Measurements from ENCODE around the gene POU2F2.
"Not testable (repeated sequence)": the region's sequence is repeated elsewhere in the genome, so short reads cannot be mapped to it uniquely, and the experiment has no call there.

Gene POU2F2

GRCh38 chr19:42059196-42059595 is 73.0 kb downstream of the POU2F2 start:
- DNase-seq (ENCODE audit: low read depth in 2 of 2) = no peak

DNA sequence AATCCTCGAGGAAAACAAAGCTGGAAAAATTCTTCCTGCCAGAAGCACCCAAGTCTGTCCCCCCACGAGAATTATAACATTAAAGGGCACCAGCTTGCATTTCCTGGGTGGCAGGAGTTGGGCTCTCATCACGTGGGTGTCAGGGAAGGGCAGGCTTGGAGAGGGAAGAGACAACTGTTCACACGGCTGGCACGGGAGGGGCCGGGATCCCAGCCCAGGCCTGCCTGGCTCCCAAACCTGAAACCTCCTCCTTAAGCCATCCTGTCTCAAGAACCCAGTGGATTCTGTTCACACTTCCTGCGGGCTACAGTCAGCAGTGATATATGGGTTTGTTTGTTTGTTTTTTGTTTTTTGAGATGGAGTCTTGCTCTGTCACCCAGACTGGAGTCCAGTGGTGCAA is 74.4 kb downstream of the POU2F2 start:
- no peak for DNase-seq (ENCODE audit: low read depth in 2 of 2)

GRCh38 chr19:42054205-42054604 is 78.0 kb downstream of the POU2F2 start:
- DNase-seq (ENCODE audit: low read depth in 2 of 2) = no peak

DNA sequence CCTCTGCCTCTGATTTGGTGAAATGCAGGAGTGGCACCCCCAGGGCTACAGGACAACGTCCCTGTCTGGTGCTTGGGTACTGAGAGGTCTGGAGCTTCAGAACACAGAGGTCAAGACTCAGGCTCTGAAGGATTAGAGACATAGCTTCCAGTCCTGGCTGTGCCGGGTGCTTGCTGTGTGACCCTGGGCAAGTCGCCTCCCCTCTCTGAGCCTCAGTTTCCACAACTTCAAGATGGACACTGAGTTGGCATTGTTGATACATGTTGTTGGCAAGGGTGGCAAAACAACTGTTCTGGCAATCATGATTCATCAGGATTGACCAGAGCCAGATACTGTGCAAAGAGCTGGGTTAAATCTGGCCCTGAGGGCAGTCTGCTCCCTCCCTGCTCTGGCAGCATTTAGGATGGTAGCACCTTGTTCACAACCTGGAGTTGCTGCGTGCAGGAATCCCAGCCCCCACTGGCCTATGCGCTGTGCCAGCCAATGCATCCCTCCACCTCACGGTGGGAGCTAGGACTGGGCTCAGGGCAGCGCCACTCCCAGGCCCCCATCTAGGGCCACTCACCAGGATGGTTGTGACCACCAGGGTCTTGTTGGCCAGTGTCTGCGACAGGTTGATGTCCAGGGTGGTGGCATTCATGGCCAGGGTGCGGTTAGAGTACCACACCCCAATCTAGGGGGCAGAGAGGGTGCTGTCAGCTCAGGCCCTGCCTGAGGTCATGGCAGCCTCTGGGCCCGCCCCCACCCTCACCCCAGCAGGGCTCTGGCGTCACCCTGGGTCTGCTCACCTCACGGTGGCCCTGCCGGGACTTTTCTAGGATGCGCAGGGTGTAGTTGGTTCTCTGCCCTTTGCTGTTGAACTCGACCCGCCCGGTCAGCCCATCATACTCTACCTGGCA is 79.0 kb downstream of the POU2F2 start:
- no peak for DNase-seq (ENCODE audit: low read depth in 2 of 2)

GRCh38 chr19:42052241-42052863 is 79.9 kb downstream of the POU2F2 start:
- no peak for DNase-seq (ENCODE audit: low read depth in 2 of 2)

DNA sequence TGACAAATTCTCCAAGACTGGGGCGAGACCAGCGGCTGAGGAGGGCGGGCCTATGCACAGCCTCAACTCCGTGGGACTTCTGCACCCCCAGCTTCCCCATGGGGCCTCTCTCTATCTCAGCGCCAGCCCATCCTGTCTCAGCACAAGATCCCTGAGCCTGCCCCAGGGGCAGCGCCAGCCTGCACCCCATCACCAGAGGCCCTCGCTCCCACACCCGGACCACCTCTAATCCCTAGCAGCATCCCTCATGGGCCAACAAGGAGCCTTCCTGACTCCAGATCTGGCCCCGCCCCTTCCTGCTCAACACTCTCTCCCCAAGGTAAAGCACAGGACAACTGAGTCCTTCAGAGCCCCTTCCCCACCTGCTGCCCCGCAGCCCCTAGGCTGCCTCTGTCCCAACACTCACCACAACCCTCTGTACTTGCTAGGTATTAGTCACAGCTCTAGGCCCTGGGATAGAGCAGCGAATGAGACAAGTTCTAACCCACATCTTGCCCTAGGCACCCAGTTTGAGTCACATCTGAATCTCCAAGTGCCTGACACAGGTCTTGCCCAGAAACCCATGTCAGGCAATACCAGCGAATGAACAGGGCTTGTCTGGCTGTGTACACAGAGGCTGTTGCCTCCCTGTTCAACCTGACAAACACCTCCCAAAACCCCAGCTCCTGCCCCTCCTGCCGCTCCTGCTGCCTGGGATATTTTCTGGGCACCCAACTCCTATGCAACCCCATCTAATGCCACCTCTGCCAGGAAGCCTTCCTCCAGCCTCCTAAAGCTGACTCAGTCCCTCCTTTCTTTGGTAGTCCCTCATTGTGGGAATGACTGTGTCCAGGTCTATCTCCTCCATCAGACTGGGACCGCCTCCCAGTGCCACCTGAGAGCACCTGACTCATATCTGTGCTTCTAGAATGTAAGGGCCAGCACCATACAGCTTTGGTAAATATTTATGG is 80.8 kb downstream of the POU2F2 start:
- no peak for DNase-seq (ENCODE audit: low read depth in 2 of 2)

DNA sequence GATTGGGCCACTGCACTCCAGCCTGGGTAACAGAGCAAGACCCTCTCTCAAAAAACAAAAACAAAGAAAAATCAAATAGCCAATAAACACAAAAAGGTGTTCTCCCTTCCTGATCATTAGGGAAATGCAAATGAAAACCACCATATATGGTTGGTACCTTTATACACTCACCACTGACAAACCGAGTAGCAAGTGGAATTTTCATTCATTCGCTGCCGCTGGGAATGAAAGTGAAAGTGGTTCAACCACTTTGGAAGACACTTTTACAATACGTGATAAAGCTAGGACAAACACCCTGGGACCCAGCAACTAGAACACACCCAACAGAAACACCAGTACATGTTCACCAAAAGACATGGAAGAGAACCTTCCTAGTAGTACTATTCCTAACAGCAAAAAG is 83.3 kb downstream of the POU2F2 start:
- DNase-seq (ENCODE audit: low read depth in 2 of 2) = no peak

DNA sequence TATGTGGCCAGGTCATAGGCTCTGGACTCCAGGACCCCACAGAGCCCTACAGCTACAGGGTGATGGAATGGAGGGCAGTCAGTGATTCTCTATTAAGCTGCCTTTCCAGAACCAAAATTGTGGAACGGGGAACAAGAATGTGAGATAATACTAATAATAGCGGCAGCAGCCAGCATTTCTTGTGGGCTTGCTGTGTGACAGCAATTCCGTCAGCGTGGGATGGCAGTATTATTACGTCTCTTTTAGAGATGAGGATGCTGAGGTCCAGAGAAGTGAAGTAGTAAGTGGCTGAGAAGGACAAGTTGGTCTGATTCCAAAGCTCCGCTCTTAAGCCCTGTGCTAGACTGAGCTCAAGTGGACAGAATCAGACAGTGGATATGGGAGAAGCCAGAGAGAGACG is 86.7 kb downstream of the POU2F2 start:
- no peak for DNase-seq (ENCODE audit: low read depth in 2 of 2)

DNA sequence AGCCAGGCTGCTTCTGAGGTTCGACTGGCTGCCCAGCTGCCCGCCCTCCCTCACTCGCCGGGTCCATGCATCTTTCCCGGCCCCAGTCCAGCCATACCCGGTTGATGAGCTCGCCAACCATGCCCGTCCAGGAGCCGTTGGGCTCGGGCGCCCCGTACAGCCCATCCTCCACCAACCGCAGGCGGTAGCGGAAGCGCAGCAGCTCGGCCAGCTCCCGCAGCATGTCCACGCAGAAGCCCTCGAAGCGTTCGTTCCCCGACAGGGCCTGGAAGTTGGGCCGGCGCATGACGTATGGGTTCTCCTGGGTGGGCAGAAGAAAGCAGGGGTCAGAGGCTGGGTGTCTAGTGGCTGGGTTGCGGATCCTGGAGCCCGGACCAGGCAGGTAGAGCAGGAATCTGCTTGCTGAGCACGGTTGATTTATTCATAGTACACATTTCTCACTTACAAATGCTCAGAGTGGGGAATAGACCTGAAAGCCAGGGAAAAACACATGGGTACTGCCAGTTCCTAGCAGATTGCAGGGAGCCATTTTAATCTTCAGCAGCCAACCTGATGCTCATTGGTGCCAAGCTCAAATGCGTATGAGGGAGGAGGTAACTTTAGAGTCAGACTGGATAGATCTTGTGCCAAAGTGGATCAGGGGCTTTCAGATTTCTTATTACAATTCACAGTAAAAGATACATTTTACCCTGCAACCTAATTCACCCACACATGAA is 89.6 kb downstream of the POU2F2 start:
- no peak for DNase-seq (ENCODE audit: low read depth in 2 of 2)

DNA sequence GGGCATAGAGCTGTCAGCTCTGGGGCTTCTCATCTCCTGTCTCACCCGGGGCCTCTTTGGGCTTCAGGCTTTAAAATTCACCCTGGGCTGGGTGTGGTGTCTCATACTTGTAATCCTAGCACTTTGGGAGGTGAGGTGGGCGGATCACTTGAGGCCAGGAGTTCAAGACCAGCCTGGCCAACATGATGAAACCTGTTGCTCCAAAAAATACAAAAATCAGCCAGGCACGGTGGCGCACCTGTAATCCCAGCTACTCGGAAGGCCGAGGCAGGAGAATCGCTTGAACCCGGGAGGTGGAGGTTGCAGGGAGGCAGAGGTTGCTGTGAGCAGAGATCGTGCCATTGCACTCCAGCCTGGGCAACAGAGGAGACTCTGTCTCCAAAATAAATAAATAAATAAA is 91.8 kb downstream of the POU2F2 start:
- DNase-seq (ENCODE audit: low read depth in 2 of 2) = not testable (repeated sequence)

GRCh38 chr19:42040031-42040430 is 92.2 kb downstream of the POU2F2 start:
- DNase-seq (ENCODE audit: low read depth in 2 of 2) = no peak

DNA sequence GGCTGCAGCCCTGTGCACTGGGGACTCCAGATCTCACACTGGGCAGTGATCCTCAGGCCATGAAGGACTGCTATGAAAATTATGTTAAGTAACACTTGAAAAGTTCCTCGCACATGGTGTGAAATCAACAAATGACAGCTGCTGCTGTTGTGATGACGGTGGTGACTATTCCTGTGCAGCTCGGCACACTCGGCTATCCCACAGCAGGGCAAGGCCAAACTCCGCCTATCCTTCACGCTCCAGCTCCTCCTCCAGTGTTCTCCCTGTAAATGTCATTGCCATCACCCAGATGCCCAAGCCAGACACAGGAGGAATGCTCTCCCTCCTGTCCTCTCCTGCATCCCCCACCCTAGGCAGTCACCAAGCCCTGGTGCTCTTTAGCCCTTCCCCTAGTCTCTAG is 93.6 kb downstream of the POU2F2 start:
- DNase-seq (ENCODE audit: low read depth in 2 of 2) = no peak

GRCh38 chr19:42037649-42038048 is 94.6 kb downstream of the POU2F2 start:
- no peak for DNase-seq (ENCODE audit: low read depth in 2 of 2)

All from stimulated activated CD4-positive, alpha-beta T cell treated with anti-CD3 and anti-CD28 coated beads, Interleukin-12 subunit alpha, Interleukin-12 subunit beta, amount 100 ng/mL, for 24 hours (primary cell).